ENCODE results near the gene GPI. TPM values are rescaled to one million over a fixed set of nuclear protein-coding genes. Genes with fewer than 3 reads are reported as not detected.
A peak's percentile ranks its signal among the peaks of the same experiment; 100 is the strongest.

Gene GPI
- total RNA-seq, 1 donor from 2014 or later, result 337 TPM

DNA sequence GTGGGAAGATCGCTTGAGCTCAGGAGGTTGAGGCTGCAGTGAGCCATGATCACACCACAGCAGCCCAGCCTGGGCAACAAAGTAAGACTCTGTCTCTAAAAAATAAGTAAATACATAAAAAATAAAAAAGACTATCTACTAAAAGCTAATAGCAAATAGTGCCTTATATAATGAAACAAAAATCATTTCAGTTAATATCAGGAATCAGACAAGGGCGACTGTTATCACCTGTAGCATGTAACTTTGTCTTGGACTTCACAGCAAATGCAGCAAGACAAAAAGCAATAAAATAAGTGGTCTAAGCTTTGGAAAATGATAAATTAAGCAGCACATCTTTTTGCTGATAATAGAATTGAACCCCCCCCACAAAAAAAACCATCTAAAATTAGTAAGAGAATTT, 21.2 kb upstream of the GPI start:
- H3K27me3 ChIP-seq, result no peaks in the 10 kb centered on the region
- H3K36me3 ChIP-seq, result peaks cover 70 to 86% of the 10 kb centered on the region in 2 donors
- intact Hi-C loops (cut with DNase I), result no loop called here
- no peak for DNase-seq (ENCODE audit: low spot score in 2 of 2)
- TF ChIP-seq, protein P1, sequence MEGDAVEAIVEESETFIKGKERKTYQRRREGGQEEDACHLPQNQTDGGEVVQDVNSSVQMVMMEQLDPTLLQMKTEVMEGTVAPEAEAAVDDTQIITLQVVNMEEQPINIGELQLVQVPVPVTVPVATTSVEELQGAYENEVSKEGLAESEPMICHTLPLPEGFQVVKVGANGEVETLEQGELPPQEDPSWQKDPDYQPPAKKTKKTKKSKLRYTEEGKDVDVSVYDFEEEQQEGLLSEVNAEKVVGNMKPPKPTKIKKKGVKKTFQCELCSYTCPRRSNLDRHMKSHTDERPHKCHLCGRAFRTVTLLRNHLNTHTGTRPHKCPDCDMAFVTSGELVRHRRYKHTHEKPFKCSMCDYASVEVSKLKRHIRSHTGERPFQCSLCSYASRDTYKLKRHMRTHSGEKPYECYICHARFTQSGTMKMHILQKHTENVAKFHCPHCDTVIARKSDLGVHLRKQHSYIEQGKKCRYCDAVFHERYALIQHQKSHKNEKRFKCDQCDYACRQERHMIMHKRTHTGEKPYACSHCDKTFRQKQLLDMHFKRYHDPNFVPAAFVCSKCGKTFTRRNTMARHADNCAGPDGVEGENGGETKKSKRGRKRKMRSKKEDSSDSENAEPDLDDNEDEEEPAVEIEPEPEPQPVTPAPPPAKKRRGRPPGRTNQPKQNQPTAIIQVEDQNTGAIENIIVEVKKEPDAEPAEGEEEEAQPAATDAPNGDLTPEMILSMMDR (IDR thresholded peaks at IDR 0.05), result no peak
- no peak overlapping the region for H3K27ac ChIP-seq
- H3K4me3 ChIP-seq, result no peak overlapping the region
- H3K4me1 ChIP-seq, result no peaks in the 10 kb centered on the region
- no peaks in the 10 kb centered on the region for H3K9me3 ChIP-seq

DNA sequence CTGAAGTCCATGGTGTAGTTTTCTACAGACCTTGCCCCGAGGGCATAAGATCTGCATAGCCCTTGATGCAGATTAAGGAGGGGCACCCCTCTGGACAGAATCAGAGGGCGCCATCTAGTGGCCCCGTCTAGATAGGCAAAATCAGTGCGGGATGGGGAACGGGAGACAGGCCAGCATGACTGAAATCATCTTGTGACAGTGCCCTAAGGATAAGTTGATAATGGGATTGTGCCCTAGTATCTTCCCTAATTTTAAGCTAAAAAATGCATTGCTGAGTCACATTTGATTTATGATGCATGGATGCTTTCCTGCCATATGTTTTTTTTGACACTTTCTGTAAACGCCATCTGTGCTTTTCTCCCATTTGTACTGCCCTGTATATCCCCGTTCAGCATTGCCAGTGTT, 19.0 kb upstream of the GPI start:
- H3K27me3 ChIP-seq, result no peaks in the 10 kb centered on the region
- DNase-seq (ENCODE audit: low spot score in 2 of 2), result no peak
- TF ChIP-seq, protein P1 (IDR thresholded peaks at IDR 0.05), result peak; percentile 48 to 77 (median 76)
- intact Hi-C loops (cut with DNase I), result no loop called here
- H3K4me3 ChIP-seq, result no peak overlapping the region
- no peaks in the 10 kb centered on the region for H3K9me3 ChIP-seq
- no peak overlapping the region for H3K27ac ChIP-seq
- no peaks in the 10 kb centered on the region for H3K4me1 ChIP-seq
- H3K36me3 ChIP-seq, result peaks cover 64 to 85% of the 10 kb centered on the region in 2 donors

DNA sequence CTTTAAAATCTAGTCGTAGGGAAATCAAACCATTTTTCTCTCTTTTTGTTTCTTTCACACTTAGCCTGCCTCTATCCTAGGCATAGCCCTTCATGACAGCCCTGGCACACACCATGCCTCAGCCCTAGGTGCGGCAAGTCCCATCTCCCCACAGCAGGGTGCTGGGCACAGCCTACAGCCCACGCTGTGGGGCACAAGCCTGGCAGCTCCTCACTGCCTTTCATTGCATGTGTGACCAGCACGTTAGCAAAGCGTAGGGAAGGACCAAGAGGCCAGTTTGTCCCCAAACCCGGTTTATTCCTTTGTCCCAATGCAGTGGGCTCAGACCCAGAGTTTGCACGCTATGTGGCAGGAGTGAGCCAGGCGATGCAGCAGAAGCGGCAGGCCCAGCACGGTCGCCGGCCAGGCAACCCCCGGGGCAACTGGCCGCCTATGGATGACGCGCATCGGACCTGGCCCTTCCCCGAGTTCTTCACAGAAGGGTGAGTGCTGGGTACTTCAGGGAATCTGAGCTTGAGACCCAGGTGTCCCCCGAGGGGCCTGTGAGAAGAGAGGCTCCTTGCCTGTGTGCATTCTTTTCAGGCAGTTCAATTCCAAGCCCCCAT, 17.3 kb upstream of the GPI start:
- Histone ChIP-seq H3K27ac (no peak overlapping the region), H3K27me3 (no peaks in the 10 kb centered on the region), H3K9me3 (no peaks in the 10 kb centered on the region), H3K36me3 (peaks cover 64 to 85% of the 10 kb centered on the region in 2 donors), H3K4me3 (no peak overlapping the region), H3K4me1 (no peaks in the 10 kb centered on the region)
- DNase-seq (ENCODE audit: low spot score in 2 of 2), result no peak
- TF ChIP-seq, protein P1 (IDR thresholded peaks at IDR 0.05), result no peak
- intact Hi-C loops (cut with DNase I), result no loop called here

DNA sequence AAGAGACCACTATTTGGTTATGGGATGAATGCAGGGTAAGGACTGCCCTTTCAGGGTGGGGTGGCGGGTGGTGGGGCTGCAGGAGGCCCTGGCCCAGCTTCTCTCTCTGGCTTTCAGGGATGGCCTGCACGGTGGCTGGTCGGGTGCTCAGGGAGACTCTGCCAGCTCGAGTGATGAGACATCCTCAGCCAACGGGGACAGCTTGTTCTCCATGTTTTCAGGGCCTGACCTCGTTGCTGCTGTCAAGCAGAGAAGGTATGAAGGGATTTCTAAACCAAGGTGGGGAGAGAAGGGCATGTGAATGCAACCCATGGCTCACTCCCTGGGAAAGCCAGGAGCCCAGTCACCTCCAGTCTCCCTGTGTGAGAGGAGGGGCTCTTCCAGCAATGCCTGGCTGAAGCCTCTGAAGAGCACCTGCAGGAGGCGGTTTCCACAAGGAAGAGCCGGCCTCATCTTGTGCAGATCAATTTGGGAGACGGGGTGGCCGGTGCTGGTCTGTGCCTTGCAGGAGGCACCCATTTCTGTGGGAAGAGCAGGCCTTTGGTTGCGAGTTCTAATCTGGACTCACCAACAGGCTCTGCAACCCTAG, 16.0 kb upstream of the GPI start:
- no peaks in the 10 kb centered on the region for H3K27me3 ChIP-seq
- TF ChIP-seq, protein P1 (IDR thresholded peaks at IDR 0.05), result no peak
- intact Hi-C loops (cut with DNase I), result no loop called here
- H3K27ac ChIP-seq, result no peak overlapping the region
- no peaks in the 10 kb centered on the region for H3K4me1 ChIP-seq
- DNase-seq (ENCODE audit: low spot score in 2 of 2), result no peak
- H3K9me3 ChIP-seq, result no peaks in the 10 kb centered on the region
- no peak overlapping the region for H3K4me3 ChIP-seq
- H3K36me3 ChIP-seq, result peaks cover 65 to 86% of the 10 kb centered on the region in 2 donors

DNA sequence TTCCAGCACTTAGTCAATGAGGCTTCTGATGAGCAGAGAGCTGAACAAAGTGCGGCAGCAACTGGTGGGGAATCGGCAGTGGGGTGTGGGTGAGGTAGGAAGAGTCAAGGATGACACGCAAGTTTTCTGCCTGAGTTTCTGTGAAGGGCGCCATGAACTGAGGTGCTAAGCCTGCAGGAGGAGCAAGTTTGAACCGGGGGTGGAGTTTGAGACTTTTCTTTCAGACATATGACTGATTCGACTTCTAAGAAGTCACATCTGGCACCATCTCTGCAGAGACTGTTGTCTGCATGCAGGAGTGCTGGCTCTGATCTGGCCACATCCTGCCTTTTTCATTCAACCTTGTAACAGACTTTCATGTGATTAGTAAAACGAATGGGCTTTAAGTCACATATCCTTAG, 14.8 kb upstream of the GPI start:
- no peaks in the 10 kb centered on the region for H3K9me3 ChIP-seq
- H3K4me3 ChIP-seq, result no peak overlapping the region
- H3K27me3 ChIP-seq, result no peaks in the 10 kb centered on the region
- no peak overlapping the region for H3K27ac ChIP-seq
- no peaks in the 10 kb centered on the region for H3K4me1 ChIP-seq
- no peak for DNase-seq (ENCODE audit: low spot score in 2 of 2)
- intact Hi-C loops (cut with DNase I), result no loop called here
- H3K36me3 ChIP-seq, result peaks cover 63 to 90% of the 10 kb centered on the region in 2 donors
- TF ChIP-seq, protein P1 (IDR thresholded peaks at IDR 0.05), result no peak

All from ascending aorta (tissue), 2 donors.